ENCODE data around the gene MMAB. TPM values are rescaled to one million over a fixed set of nuclear protein-coding genes. Genes with fewer than 3 reads are reported as not detected.

The MMAB gene
- total RNA-seq, 2 donors from 2014 or later, result 59.1 to 76.6 TPM

GRCh38 chr12:109563291-109564284 is 9.7 kb downstream of the MMAB start:
- intact Hi-C loops (cut with DNase I), result no loop called here
- H3K36me3 ChIP-seq, result no peaks in the 10 kb centered on the region

GRCh38 chr12:109562871-109563270 is 10.4 kb downstream of the MMAB start:
- Histone ChIP-seq H3K27me3 (no peaks in the 10 kb centered on the region), H3K4me3 (no peak overlapping the region), H3K4me1 (peaks cover 3% of the 10 kb centered on the region), H3K27ac (no peak overlapping the region), H3K9ac (ENCODE audit: low read depth in 2 of 2, low read length in 2 of 2) (no peak overlapping the region), H3K36me3 (no peaks in the 10 kb centered on the region), H3K9me3 (no peaks in the 10 kb centered on the region)
- TF ChIP-seq CTCF (IDR thresholded peaks at IDR 0.05), result no peak
- intact Hi-C loops (cut with DNase I), result no loop called here
- DNase-seq, result no peak

More at GRCh38 chr12:109563291-109564284, 9.7 kb downstream of the MMAB start:
- Histone ChIP-seq H3K27ac (no peak overlapping the region), H3K4me1 (no peaks in the 10 kb centered on the region), H3K9me3 (no peaks in the 10 kb centered on the region), H3K27me3 (no peaks in the 10 kb centered on the region), H3K4me3 (no peak overlapping the region), H3K9ac (ENCODE audit: low read depth in 2 of 2, low read length in 2 of 2) (no peak overlapping the region)
- no peak for TF ChIP-seq CTCF (IDR thresholded peaks at IDR 0.05)
- DNase-seq, result no peak

GRCh38 chr12:109561711-109562030 is 11.6 kb downstream of the MMAB start:
- TF ChIP-seq CTCF (IDR thresholded peaks at IDR 0.05), result no peak

GRCh38 chr12:109560867-109561710 is 12.2 kb downstream of the MMAB start:
- no peaks in the 10 kb centered on the region for H3K27me3 ChIP-seq
- no peaks in the 10 kb centered on the region for H3K36me3 ChIP-seq
- no peak overlapping the region for H3K4me3 ChIP-seq
- H3K27ac ChIP-seq, result no peak overlapping the region
- intact Hi-C loops (cut with DNase I), result no loop called here
- DNase-seq, result no peak
- TF ChIP-seq CTCF (IDR thresholded peaks at IDR 0.05), result no peak
- H3K4me1 ChIP-seq, result peaks cover 3% of the 10 kb centered on the region
- no peak overlapping the region for H3K9ac ChIP-seq (ENCODE audit: low read depth in 2 of 2, low read length in 2 of 2)
- no peaks in the 10 kb centered on the region for H3K9me3 ChIP-seq

More at GRCh38 chr12:109561711-109562030, 11.6 kb downstream of the MMAB start:
- no peak overlapping the region for H3K9ac ChIP-seq (ENCODE audit: low read depth in 2 of 2, low read length in 2 of 2)
- no peaks in the 10 kb centered on the region for H3K36me3 ChIP-seq
- no peaks in the 10 kb centered on the region for H3K27me3 ChIP-seq
- intact Hi-C loops (cut with DNase I), result no loop called here
- no peaks in the 10 kb centered on the region for H3K9me3 ChIP-seq
- H3K4me1 ChIP-seq, result peaks cover 3% of the 10 kb centered on the region
- H3K27ac ChIP-seq, result no peak overlapping the region
- H3K4me3 ChIP-seq, result no peak overlapping the region
- DNase-seq, result no peak

- no peaks in the 10 kb centered on the region for H3K27me3 ChIP-seq
- no peak overlapping the region for H3K4me3 ChIP-seq
- DNase-seq, result no peak
- no peak overlapping the region for H3K9ac ChIP-seq (ENCODE audit: low read depth in 2 of 2, low read length in 2 of 2)
- intact Hi-C loops (cut with DNase I), result no loop called here
- H3K4me1 ChIP-seq, result peaks cover 3% of the 10 kb centered on the region
- H3K9me3 ChIP-seq, result no peaks in the 10 kb centered on the region
- TF ChIP-seq CTCF (IDR thresholded peaks at IDR 0.05), result no peak
- no peak overlapping the region for H3K27ac ChIP-seq
- no peaks in the 10 kb centered on the region for H3K36me3 ChIP-seq
These were observed 13.7 kb downstream of the MMAB start for GRCh38 chr12:109559601-109560000.
